Gastrocnemius medialis (tissue), 4 donors: ENCODE data around the gene CNTN4.

Experiments used
- POLR2A ChIP-seq, 2 donors: fragments of 450-650 bp; IDR thresholded peaks; one replicate each; pipeline ENCODE4 v1.6.1; 2017; ENCODE audit warnings: antibody characterized with exemption in 2 of 2, mild to moderate bottlenecking in 2 of 2, moderate library complexity in 2 of 2
- TF ChIP-seq, protein P1 (sequence below), 5 experiments: fragments of 450-650 bp in 3 of 5; fragments of 200-600 bp in 2 of 5; sonication (generic) in 2 of 5; IDR thresholded peaks in 4 of 5; conservative IDR thresholded peaks in 1 of 5; 1 replicate in 4 of 5; 2 replicates in 1 of 5; pipeline ENCODE4 v1.5.1; 2016 to 2019; ENCODE audit warnings: antibody characterized with exemption in 5 of 5, mild to moderate bottlenecking in 3 of 5, moderate library complexity in 3 of 5

DNA sequence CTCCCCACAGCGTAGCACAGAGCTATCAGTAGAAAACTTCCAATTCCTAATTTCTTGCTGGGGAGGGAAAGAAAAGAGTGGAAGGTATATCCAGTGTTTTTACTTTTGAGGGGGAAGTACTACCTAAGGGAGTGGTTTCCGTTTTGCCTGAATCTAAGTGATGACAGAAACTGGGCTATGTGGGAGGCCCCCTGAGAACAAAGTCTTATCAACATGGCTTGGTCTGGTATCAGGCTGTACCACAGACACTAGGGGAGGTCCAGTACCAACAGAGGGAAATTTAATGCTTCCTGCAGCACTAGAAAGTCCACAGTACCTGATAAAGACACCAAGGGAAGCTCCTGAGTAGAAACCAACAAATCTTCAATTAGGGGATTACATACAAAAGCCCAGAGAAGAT is 812.3 kb downstream of the CNTN4 start:
- TF ChIP-seq, protein P1, sequence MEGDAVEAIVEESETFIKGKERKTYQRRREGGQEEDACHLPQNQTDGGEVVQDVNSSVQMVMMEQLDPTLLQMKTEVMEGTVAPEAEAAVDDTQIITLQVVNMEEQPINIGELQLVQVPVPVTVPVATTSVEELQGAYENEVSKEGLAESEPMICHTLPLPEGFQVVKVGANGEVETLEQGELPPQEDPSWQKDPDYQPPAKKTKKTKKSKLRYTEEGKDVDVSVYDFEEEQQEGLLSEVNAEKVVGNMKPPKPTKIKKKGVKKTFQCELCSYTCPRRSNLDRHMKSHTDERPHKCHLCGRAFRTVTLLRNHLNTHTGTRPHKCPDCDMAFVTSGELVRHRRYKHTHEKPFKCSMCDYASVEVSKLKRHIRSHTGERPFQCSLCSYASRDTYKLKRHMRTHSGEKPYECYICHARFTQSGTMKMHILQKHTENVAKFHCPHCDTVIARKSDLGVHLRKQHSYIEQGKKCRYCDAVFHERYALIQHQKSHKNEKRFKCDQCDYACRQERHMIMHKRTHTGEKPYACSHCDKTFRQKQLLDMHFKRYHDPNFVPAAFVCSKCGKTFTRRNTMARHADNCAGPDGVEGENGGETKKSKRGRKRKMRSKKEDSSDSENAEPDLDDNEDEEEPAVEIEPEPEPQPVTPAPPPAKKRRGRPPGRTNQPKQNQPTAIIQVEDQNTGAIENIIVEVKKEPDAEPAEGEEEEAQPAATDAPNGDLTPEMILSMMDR (IDR thresholded peaks at IDR 0.05 in 4 of 5, conservative IDR thresholded peaks at IDR 0.05 in 1 of 5) = no peak
- TF ChIP-seq POLR2A (IDR thresholded peaks at IDR 0.05) = no peak
